GM21786 (cell line): Measurements from ENCODE around the gene HSPB7.
"Not testable (repeated sequence)": the region's sequence is repeated elsewhere in the genome, so short reads cannot be mapped to it uniquely, and the experiment has no call there.

Experiments
- ATAC-seq: cut with Tn5 transposase; IDR thresholded peaks from one replicate; pipeline ENCODE4 v1.9.1; 2021; ENCODE audit not compliant: unreplicated experiment

The HSPB7 gene

GRCh38 chr1:16023050-16023653 is 5.3 kb upstream of the HSPB7 start:
- no peak for ATAC-seq

GRCh38 chr1:16022393-16022792 is 4.5 kb upstream of the HSPB7 start:
- no peak for ATAC-seq

DNA sequence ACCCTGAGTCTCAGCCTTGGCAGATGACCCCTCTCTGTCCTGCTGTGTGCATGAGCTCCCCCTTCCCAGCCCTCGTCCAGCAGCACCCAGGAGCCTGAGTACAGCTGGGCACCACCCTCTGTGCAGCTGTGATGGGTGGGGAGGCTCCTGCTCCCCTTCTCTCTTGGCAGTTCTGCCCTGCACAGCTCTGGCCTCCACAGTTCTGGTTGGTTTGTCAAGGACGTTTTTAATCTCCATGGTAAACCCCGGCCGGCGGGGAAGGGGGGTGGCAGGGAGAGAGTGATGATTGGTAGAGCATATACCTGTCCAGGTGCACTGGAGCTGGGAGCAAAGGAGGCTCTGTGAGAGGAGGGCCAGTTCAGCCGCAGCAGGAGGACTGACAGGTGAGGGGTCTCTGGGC is 3.8 kb upstream of the HSPB7 start, which contains the start of gene CLCNKA:
TSS of gene CLCNKA (plus strand) at position 356 of the 400 bp plus-strand sequence. CDS start 584 bp downstream, outside the sequence.
- no peak for ATAC-seq

- not testable (repeated sequence) for ATAC-seq
Observed at GRCh38 chr1:16020878-16021277, 3.0 kb upstream of the HSPB7 start.

DNA sequence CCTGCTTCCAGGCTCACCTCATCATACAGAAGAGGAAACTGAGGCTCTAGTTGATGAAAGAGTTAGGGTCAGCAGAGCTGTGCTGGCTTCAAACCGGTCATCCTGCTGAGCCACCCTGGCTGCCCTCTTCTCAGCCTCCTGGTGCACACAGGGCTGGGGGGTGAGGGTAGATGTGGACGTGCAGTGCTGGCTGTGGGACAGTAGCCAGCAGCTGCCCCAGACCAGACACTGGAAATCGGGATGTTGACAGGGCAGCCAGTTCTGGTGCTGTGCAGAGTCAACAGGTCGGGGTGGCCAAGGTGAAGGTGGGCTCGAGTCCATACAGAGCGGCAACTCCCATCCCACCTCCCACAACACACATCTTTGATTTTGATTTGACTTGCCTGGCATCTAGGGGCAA is 2.5 kb upstream of the HSPB7 start:
- ATAC-seq: no peak

GRCh38 chr1:16019644-16020277 is 1.9 kb upstream of the HSPB7 start:
- ATAC-seq: no peak

DNA sequence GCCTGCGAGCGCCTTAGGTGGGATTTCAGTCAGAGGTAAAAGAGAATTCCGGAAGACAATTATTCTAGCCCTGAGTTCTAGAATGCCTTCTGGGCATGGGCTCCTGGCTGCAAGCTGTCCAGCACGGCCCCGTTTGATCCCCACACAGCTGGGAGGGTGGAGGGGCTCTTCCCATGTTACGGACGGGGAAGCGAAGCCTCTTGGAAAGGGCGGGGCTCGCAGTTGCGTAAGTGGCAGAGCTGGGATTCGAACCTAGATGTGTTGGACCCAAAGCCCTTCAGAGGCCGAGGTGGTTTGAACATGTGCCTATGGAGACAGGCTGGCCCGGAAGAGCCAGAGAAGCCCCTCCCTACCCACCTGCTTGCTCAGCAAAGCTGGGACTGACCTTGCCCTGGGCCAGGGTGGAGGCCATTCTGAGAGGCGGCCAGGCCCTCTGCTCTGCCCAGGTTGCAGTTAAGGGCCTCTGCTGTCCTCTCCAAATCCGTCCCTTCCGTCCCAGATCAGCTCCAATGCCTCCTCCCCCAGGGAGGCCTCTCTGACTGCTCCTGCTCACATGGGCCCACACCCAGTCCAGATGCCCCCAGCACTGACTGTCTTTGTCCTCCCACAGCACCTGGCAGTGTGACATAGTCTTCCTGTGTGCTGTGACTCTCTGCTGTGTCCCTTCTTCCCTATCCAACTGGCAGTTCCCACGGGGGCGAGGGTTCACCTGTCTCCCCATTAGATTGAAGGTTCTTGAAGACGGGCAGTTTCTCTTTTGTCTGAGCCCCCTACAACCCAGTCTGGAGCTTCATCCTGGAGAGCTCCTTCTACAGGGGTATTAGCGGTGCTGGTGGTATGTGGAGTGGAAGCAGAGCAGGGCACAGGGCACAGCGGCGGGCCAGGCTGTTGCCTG is 1.2 kb upstream of the HSPB7 start:
- no peak for ATAC-seq

- ATAC-seq: no peak
Observed at GRCh38 chr1:16018308-16018707, 465 bp upstream of the HSPB7 start.

DNA sequence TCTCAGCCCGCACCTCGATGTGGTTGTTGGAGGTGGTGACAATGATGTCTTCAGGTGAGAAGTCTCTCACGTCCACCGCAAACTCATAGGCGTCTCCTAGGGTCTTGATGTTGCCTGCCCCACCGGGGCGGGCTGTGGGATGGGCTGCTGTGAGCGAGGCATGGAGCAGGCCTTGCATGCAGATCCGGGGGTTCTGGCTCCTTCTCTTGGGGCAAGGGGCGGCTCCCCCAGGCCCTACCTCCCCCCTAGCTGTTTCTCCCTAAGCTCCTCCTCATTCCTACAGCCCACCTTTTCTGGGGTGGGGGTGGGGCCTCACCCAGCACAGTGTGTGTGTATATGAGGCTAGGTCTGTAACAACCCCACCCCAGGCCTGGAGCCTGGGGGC is 775 bp downstream of the HSPB7 start:
- no peak for ATAC-seq

DNA sequence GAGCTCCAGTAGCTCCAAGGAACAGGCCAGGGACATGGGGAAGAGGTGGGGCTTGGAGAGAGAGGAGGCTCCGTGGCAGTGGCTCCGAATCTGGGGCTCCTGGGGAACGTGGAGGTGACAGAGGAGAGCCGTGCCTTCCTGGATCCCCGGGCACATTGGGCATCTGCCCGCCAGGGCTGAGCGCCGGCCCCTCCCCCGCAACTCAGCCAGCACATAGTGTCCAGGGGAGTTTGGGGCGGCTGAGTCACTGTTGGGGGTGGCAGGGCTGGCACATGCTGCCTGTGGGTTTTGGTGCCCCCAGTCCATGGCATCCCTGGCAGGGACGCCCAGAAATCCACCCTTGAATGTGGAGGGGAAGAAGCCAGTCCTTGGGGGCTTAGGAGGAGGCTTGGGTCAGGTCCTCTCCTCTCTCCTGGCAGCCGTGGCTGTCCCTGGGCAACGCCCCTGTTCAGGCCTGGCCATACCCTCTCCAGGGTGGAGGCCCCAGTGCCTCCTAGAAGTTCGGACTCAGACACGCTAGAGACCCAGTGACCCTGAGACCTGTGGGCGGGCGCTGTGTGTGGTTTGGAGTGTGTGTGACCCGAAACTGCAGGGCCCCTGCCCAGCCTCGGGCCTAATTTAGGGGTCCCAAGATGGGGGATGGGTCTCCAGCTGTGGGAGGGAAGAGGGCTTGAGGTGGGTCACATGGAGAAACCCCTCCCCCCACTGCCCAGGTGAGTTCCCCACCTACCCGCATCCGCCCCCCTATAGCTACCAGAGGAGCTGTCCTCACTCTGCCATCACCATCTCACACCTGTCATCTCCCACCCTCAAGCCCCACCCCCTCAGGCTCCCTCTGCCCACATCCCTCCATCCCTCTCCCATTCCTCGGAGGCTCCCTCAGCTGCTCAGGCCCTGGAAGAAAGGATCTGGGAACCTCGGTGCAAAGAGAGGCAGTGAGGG is 1.6 kb downstream of the HSPB7 start:
- ATAC-seq: no peak

GRCh38 chr1:16015491-16015890 is 2.4 kb downstream of the HSPB7 start:
- ATAC-seq: no peak

GRCh38 chr1:16014509-16015482 is 3.0 kb downstream of the HSPB7 start:
- no peak for ATAC-seq

DNA sequence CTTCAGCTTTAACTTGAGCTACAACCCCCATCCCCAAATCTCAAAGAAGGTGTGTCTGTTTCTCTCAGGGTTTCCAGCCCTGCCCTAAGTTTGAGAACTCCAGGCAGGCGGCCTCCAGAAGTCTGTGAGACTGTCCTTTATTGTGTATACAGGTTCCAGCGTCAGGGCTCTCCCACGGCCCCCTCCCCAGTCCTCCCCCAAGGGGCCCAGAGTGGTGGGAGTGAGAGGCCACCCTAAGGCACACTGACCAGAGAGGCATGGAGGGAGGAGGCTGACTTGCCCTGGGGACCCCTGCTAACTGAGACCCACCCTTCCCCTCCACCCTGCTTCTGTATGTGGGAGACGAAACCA is 4.0 kb downstream of the HSPB7 start:
- no peak for ATAC-seq

GRCh38 chr1:16013220-16013907 is 4.5 kb downstream of the HSPB7 start:
- ATAC-seq: no peak

DNA sequence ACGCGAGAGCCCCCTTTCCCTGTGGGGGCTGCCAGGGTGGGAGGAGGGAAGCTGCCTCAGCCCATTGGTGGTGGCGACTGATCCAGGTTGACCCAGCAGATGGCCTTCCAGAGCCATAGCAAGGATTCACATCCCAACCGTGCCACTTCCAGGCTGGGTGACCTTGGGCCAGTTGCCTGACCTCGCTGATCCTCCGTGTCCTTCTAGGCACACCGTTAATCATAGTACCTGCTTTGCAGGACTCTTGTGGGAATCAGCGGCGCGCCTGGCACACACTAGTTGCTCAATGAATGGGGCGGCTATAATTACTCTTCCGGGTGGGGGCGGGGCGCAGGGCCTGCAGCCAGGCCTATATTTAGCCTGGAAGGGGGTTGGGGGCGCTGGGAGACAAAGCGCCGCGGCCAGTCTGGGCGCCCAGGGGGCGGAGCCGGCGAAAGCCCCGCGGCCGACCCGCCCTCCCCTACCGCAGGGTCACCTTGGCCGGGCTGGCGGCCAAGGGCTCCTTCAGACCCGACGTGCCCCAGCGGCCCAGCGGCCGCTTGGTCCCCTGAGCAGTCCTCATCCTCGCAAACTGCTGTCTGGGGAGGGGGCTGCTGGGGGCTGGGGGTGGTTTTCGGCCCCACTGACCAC is 5.1 kb downstream of the HSPB7 start:
- ATAC-seq: no peak

DNA sequence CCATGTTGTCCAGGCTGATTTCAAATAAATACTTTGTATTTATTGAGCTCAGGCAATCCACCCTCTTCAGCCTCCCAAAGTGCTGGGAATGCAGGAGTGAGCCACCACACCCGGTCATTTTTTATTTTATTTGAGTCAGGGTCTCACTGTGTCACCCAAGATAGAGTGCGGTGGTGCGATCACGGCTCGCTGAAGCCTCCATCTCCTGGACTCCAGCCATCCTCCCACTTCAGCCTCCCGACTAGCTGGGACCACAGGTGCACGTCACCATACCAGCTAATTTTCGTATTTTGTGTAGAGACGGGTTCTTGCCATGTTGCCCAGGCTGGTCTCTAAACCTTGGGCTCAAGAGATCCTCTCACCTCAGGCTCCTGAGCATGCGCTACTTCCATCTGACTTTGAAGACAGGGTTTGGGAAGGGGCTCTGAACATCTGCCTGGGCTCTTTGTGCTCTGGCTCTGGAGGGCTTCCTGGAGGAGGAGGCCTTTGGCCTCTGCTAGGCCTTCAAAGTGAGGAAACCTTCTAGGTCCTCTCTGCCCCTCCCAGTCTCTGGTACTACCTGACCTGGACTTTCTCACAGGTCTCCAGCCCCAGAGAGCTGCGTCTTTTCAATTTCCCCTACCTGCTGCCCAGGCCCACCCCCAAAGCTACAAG is 5.8 kb downstream of the HSPB7 start:
- ATAC-seq: no peak

- ATAC-seq: no peak
Observed at GRCh38 chr1:16010837-16011236, 7.0 kb downstream of the HSPB7 start.

DNA sequence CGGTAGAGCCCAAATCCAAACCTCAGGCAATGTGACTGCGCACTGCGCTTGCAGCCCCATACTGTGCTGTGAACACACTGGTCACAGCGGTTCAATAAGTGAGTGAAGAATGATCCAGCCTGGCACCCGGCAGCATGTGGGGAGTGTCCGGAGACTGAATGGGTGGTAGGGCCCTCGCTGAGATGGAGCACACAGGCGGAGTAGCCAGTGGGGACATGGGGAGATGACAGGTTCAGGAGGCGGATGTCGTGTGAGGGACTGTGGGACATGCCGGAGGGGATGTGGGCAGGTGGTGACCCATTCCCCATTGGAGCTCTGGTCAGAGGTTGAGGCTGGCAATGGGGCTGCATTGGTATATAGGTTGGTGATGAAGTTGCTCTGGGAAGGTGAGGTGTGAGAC is 8.2 kb downstream of the HSPB7 start:
- no peak for ATAC-seq
